ENCODE measurements around the gene TMEM236.

TMEM236 gene

GRCh38 chr10:17816199-17816598, 64.2 kb downstream of the TMEM236 start:
- 96% methylated on average over 7 of the region's 7 CpGs for WGBS (ENCODE audit: insufficient coverage)
- Histone ChIP-seq H3K36me3 (ENCODE audit: control insufficient read depth in 4 of 4, insufficient read depth in 4 of 4, low read length in 3 of 4) (no peaks in the 10 kb centered on the region), H3K4me1 (ENCODE audit: control extremely low read depth in 1 of 4, control insufficient read depth in 4 of 4, insufficient read depth in 4 of 4, low read length in 3 of 4) (peaks cover 0 to 9% (median under 1%) of the 10 kb centered on the region in 4 experiments), H3K4me3 (ENCODE audit: control insufficient read depth in 1 of 7, extremely low read depth in 1 of 7, insufficient read depth in 4 of 7, low read depth in 2 of 7, low read length in 6 of 7) (no peak overlapping the region), H3K27me3 (replicated peaks in 2 of 5; ENCODE audit: control insufficient read depth in 4 of 5, insufficient read depth in 5 of 5, low read length in 4 of 5) (no peaks in the 10 kb centered on the region), H3K27ac (ENCODE audit: insufficient read depth in 1 of 2, low read depth in 1 of 2, low read length in 2 of 2, poor library complexity in 1 of 2, severe bottlenecking in 2 of 2) (no peak overlapping the region), H3K9me3 (ENCODE audit: control extremely low read depth in 1 of 5, control insufficient read depth in 4 of 5, insufficient read depth in 2 of 5, low read depth in 1 of 5, low read length in 4 of 5) (no peaks in the 10 kb centered on the region)
- POLR2A ChIA-PET = no interaction called here
- CTCF ChIA-PET = interaction anchor here (0.6 kb wide), 1 partner anchor 189 kb away, joined by 3 read pairs; no protein-coding TSS in a partner anchor
- DNase-seq = no peak

DNA sequence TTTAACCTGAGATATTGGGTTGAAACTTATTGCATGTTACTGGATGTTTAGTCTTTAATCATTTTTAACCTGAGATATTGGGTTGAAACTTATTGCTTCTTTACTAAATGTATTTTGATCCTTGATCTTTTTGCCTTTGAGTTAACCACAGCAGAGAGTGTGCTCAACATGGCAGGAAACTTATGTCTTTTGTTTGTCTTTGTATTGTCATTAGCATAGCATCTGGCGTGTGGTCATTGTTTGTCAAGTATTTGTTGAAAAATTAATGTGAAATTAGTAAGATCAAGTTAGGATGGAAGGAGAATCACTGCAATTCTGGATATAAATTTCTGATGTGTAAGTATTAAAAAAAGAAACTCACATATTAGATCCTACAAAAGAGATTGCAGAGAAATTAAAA, 65.3 kb downstream of the TMEM236 start:
- no peak overlapping the region for H3K4me3 ChIP-seq (ENCODE audit: control insufficient read depth in 1 of 7, extremely low read depth in 1 of 7, insufficient read depth in 4 of 7, low read depth in 2 of 7, low read length in 6 of 7)
- ChIA-PET POLR2A (no interaction called here), CTCF (interaction anchor here (0.7 kb wide), 1 partner anchor 1855 kb away, joined by 3 read pairs; no protein-coding TSS in a partner anchor)
- WGBS (ENCODE audit: insufficient coverage) = no CpG with 5 or more reads among the region's 1 CpG
- no peaks in the 10 kb centered on the region for H3K36me3 ChIP-seq (ENCODE audit: control insufficient read depth in 4 of 4, insufficient read depth in 4 of 4, low read length in 3 of 4)
- DNase-seq = no peak
- no peak overlapping the region for H3K27ac ChIP-seq (ENCODE audit: insufficient read depth in 1 of 2, low read depth in 1 of 2, low read length in 2 of 2, poor library complexity in 1 of 2, severe bottlenecking in 2 of 2)
- H3K4me1 ChIP-seq (ENCODE audit: control extremely low read depth in 1 of 4, control insufficient read depth in 4 of 4, insufficient read depth in 4 of 4, low read length in 3 of 4) = peaks cover 0 to 9% (median 0%) of the 10 kb centered on the region in 4 experiments
- H3K9me3 ChIP-seq (ENCODE audit: control extremely low read depth in 1 of 5, control insufficient read depth in 4 of 5, insufficient read depth in 2 of 5, low read depth in 1 of 5, low read length in 4 of 5) = no peaks in the 10 kb centered on the region
- no peaks in the 10 kb centered on the region for H3K27me3 ChIP-seq (replicated peaks in 2 of 5; ENCODE audit: control insufficient read depth in 4 of 5, insufficient read depth in 5 of 5, low read length in 4 of 5)

- H3K27ac ChIP-seq (ENCODE audit: insufficient read depth in 1 of 2, low read depth in 1 of 2, low read length in 2 of 2, poor library complexity in 1 of 2, severe bottlenecking in 2 of 2) = no peak overlapping the region
- no peaks in the 10 kb centered on the region for H3K9me3 ChIP-seq (ENCODE audit: control extremely low read depth in 1 of 5, control insufficient read depth in 4 of 5, insufficient read depth in 2 of 5, low read depth in 1 of 5, low read length in 4 of 5)
- ChIA-PET CTCF (no interaction called here), POLR2A (no interaction called here)
- peaks cover 0 to 9% (median 0%) of the 10 kb centered on the region in 4 experiments for H3K4me1 ChIP-seq (ENCODE audit: control extremely low read depth in 1 of 4, control insufficient read depth in 4 of 4, insufficient read depth in 4 of 4, low read length in 3 of 4)
- DNase-seq = no peak
- no peaks in the 10 kb centered on the region for H3K27me3 ChIP-seq (replicated peaks in 2 of 5; ENCODE audit: control insufficient read depth in 4 of 5, insufficient read depth in 5 of 5, low read length in 4 of 5)
- 100% methylated on average over 2 of the region's 3 CpGs for WGBS (ENCODE audit: insufficient coverage)
- no peak overlapping the region for H3K4me3 ChIP-seq (ENCODE audit: control insufficient read depth in 1 of 7, extremely low read depth in 1 of 7, insufficient read depth in 4 of 7, low read depth in 2 of 7, low read length in 6 of 7)
- no peaks in the 10 kb centered on the region for H3K36me3 ChIP-seq (ENCODE audit: control insufficient read depth in 4 of 4, insufficient read depth in 4 of 4, low read length in 3 of 4)
These were observed 65.8 kb downstream of the TMEM236 start for GRCh38 chr10:17817790-17818189.

GRCh38 chr10:17819836-17820235, 67.8 kb downstream of the TMEM236 start:
- ChIA-PET CTCF (no interaction called here), POLR2A (no interaction called here)
- H3K36me3 ChIP-seq (ENCODE audit: control insufficient read depth in 4 of 4, insufficient read depth in 4 of 4, low read length in 3 of 4) = no peaks in the 10 kb centered on the region

DNA sequence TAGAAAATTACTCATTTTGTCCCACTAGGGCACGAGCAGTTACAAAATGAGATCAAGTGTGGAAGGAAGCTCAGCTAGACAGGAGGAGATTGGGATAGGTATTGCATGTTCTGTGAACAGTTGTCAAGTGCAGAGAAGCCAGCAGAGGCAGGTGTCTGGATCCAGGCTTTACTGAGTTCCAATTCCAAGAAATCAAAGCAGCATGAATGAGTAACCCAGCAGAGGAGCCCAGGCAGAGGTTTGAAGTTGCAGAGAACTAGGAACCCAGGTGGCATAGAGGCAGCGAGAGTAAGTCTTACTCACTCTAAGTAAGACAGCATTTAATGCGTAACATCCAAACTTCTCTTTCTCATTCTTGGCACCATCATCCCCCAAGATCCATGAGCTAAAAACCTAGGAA, 68.9 kb downstream of the TMEM236 start:
- ChIA-PET CTCF (interaction anchor here (0.7 to 1.1 kb wide), 4 partner anchors 18 to 993 kb away, joined by 3 read pairs; no protein-coding TSS in a partner anchor), POLR2A (interaction anchor here (0.7 kb wide), 1 partner anchor 12 kb away, joined by 5 read pairs; the partner anchor contains the start of gene MRC1)
- Histone ChIP-seq H3K27me3 (replicated peaks in 2 of 5; ENCODE audit: control insufficient read depth in 4 of 5, insufficient read depth in 5 of 5, low read length in 4 of 5) (no peaks in the 10 kb centered on the region), H3K27ac (ENCODE audit: insufficient read depth in 1 of 2, low read depth in 1 of 2, low read length in 2 of 2, poor library complexity in 1 of 2, severe bottlenecking in 2 of 2) (no peak overlapping the region), H3K4me1 (ENCODE audit: control extremely low read depth in 1 of 4, control insufficient read depth in 4 of 4, insufficient read depth in 4 of 4, low read length in 3 of 4) (peaks cover 0 to 3% (median 0%) of the 10 kb centered on the region in 4 experiments), H3K36me3 (ENCODE audit: control insufficient read depth in 4 of 4, insufficient read depth in 4 of 4, low read length in 3 of 4) (no peaks in the 10 kb centered on the region), H3K9me3 (ENCODE audit: control extremely low read depth in 1 of 5, control insufficient read depth in 4 of 5, insufficient read depth in 2 of 5, low read depth in 1 of 5, low read length in 4 of 5) (no peaks in the 10 kb centered on the region), H3K4me3 (ENCODE audit: control insufficient read depth in 1 of 7, extremely low read depth in 1 of 7, insufficient read depth in 4 of 7, low read depth in 2 of 7, low read length in 6 of 7) (no peak overlapping the region)
- WGBS (ENCODE audit: insufficient coverage) = 100% methylated on average over 2 of the region's 3 CpGs
- no peak for DNase-seq

More at GRCh38 chr10:17819836-17820235, 67.8 kb downstream of the TMEM236 start:
- WGBS (ENCODE audit: insufficient coverage) = 90% methylated on average over 5 of the region's 7 CpGs
- no peak overlapping the region for H3K4me3 ChIP-seq (ENCODE audit: control insufficient read depth in 1 of 7, extremely low read depth in 1 of 7, insufficient read depth in 4 of 7, low read depth in 2 of 7, low read length in 6 of 7)
- peaks cover 0 to 7% (median 0%) of the 10 kb centered on the region in 4 experiments for H3K4me1 ChIP-seq (ENCODE audit: control extremely low read depth in 1 of 4, control insufficient read depth in 4 of 4, insufficient read depth in 4 of 4, low read length in 3 of 4)
- H3K27me3 ChIP-seq (replicated peaks in 2 of 5; ENCODE audit: control insufficient read depth in 4 of 5, insufficient read depth in 5 of 5, low read length in 4 of 5) = no peaks in the 10 kb centered on the region
- DNase-seq = no peak
- no peaks in the 10 kb centered on the region for H3K9me3 ChIP-seq (ENCODE audit: control extremely low read depth in 1 of 5, control insufficient read depth in 4 of 5, insufficient read depth in 2 of 5, low read depth in 1 of 5, low read length in 4 of 5)
- H3K27ac ChIP-seq (ENCODE audit: insufficient read depth in 1 of 2, low read depth in 1 of 2, low read length in 2 of 2, poor library complexity in 1 of 2, severe bottlenecking in 2 of 2) = no peak overlapping the region

GRCh38 chr10:17821893-17822292, 69.9 kb downstream of the TMEM236 start:
- H3K9me3 ChIP-seq (ENCODE audit: control extremely low read depth in 1 of 5, control insufficient read depth in 4 of 5, insufficient read depth in 2 of 5, low read depth in 1 of 5, low read length in 4 of 5) = no peaks in the 10 kb centered on the region
- WGBS (ENCODE audit: insufficient coverage) = no CpG with 5 or more reads among the region's 1 CpG
- POLR2A ChIA-PET = no interaction called here
- H3K36me3 ChIP-seq (ENCODE audit: control insufficient read depth in 4 of 4, insufficient read depth in 4 of 4, low read length in 3 of 4) = no peaks in the 10 kb centered on the region
- H3K27me3 ChIP-seq (replicated peaks in 2 of 5; ENCODE audit: control insufficient read depth in 4 of 5, insufficient read depth in 5 of 5, low read length in 4 of 5) = no peaks in the 10 kb centered on the region
- no peak overlapping the region for H3K27ac ChIP-seq (ENCODE audit: insufficient read depth in 1 of 2, low read depth in 1 of 2, low read length in 2 of 2, poor library complexity in 1 of 2, severe bottlenecking in 2 of 2)
- DNase-seq = no peak
- H3K4me3 ChIP-seq (ENCODE audit: control insufficient read depth in 1 of 7, extremely low read depth in 1 of 7, insufficient read depth in 4 of 7, low read depth in 2 of 7, low read length in 6 of 7) = no peak overlapping the region
- peaks cover 0 to 3% (median 0%) of the 10 kb centered on the region in 4 experiments for H3K4me1 ChIP-seq (ENCODE audit: control extremely low read depth in 1 of 4, control insufficient read depth in 4 of 4, insufficient read depth in 4 of 4, low read length in 3 of 4)
- CTCF ChIA-PET = interaction anchor here (0.8 to 1.1 kb wide), 3 partner anchors 17 to 994 kb away, joined by 3 read pairs; no protein-coding TSS in a partner anchor

GRCh38 chr10:17831341-17831740, 79.3 kb downstream of the TMEM236 start:
- Histone ChIP-seq H3K27me3 (replicated peaks in 2 of 5; ENCODE audit: control insufficient read depth in 4 of 5, insufficient read depth in 5 of 5, low read length in 4 of 5) (no peaks in the 10 kb centered on the region), H3K36me3 (ENCODE audit: control insufficient read depth in 4 of 4, insufficient read depth in 4 of 4, low read length in 3 of 4) (no peaks in the 10 kb centered on the region), H3K4me1 (ENCODE audit: control extremely low read depth in 1 of 4, control insufficient read depth in 4 of 4, insufficient read depth in 4 of 4, low read length in 3 of 4) (peaks cover 0 to 5% (median 4%) of the 10 kb centered on the region in 4 experiments), H3K27ac (ENCODE audit: insufficient read depth in 1 of 2, low read depth in 1 of 2, low read length in 2 of 2, poor library complexity in 1 of 2, severe bottlenecking in 2 of 2) (no peak overlapping the region), H3K4me3 (ENCODE audit: control insufficient read depth in 1 of 7, extremely low read depth in 1 of 7, insufficient read depth in 4 of 7, low read depth in 2 of 7, low read length in 6 of 7) (no peak overlapping the region), H3K9me3 (ENCODE audit: control extremely low read depth in 1 of 5, control insufficient read depth in 4 of 5, insufficient read depth in 2 of 5, low read depth in 1 of 5, low read length in 4 of 5) (no peaks in the 10 kb centered on the region)
- no CpG with 5 or more reads among the region's 1 CpG for WGBS (ENCODE audit: insufficient coverage)
- ChIA-PET CTCF (no interaction called here), POLR2A (interaction anchor here (0.6 kb wide), 1 partner anchor 25 kb away, joined by 3 read pairs; no protein-coding TSS in a partner anchor)
- peak in 2 of 3 donors; percentile 45 to 58 for DNase-seq
